OCI-LY3 (cell line): ENCODE data around the gene CEP131.

Experiments used
- EZH2phosphoT487 ChIP-seq: fragments of 200-600 bp; shearing (Covaris generic); IDR thresholded peaks from 2 replicates; pipeline ENCODE4 v1.6.1; 2018; ENCODE audit warnings: antibody characterized with exemption, mixed run types, low read depth
- TF ChIP-seq, protein P1 (sequence below): fragments of 200-600, 300-600 bp; sonication (generic); IDR thresholded peaks from 2 replicates; pipeline ENCODE4 v1.5.1; 2014; ENCODE audit warnings: antibody characterized with exemption, low read length, low read depth

DNA sequence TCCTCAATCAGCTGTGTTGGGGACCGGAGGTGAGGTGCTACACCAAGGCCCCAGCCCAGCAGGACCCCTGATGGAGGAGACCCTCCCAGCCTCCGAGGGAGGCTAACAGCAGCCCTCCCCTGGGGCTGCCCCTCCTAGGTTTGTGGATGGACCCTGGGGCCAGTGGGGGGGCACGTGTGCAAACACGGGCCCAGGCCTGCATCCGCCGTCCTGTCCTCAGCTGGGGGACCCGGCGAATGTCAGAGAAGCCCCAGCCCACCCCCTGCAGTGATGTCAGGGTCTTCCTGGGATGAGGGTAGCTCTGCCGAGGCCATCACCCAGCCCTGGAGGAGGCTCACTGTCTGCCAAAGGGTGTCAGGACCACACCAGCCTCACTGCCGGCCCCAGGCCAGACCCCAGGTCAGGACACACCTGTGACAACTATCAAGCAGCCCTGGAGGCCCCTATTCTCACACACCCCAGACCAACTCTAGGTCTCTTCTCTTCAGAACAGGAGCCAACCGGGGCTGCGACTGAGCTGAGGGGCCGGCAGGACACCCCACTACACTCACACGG lies 26.7 kb downstream of the CEP131 start:
- TF ChIP-seq, protein P1, sequence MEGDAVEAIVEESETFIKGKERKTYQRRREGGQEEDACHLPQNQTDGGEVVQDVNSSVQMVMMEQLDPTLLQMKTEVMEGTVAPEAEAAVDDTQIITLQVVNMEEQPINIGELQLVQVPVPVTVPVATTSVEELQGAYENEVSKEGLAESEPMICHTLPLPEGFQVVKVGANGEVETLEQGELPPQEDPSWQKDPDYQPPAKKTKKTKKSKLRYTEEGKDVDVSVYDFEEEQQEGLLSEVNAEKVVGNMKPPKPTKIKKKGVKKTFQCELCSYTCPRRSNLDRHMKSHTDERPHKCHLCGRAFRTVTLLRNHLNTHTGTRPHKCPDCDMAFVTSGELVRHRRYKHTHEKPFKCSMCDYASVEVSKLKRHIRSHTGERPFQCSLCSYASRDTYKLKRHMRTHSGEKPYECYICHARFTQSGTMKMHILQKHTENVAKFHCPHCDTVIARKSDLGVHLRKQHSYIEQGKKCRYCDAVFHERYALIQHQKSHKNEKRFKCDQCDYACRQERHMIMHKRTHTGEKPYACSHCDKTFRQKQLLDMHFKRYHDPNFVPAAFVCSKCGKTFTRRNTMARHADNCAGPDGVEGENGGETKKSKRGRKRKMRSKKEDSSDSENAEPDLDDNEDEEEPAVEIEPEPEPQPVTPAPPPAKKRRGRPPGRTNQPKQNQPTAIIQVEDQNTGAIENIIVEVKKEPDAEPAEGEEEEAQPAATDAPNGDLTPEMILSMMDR, result no peak
- no peak for TF ChIP-seq EZH2phosphoT487
